HCT116 (cell line): ENCODE results near the gene RNF175. TPM values are rescaled to one million over a fixed set of nuclear protein-coding genes. Genes with fewer than 3 reads are reported as not detected.

Source experiments
- ATAC-seq: fragments of 200-7000 bp; cut with Tn5 transposase; 2 replicates; pipeline ENCODE4 v1.9.1; 2020; ENCODE audit warnings: mild to moderate bottlenecking, moderate library complexity
- BruUV-seq: library from RNA; stranded (reverse); fragments of 400-500 nt; replicated peaks from 2 replicates; lab custom pipeline; 2021; lab: Mats Ljungman, UMichigan
- CTCF ChIA-PET: fragments of 300-600 bp; sonication (Branson Sonifier 250); formaldehyde crosslinking; loops from one replicate; lab custom pipeline; 2021; ENCODE audit warnings: antibody characterized with exemption; lab: Charles Lee
- POLR2A ChIA-PET: fragments of 300-600, 350-600 bp; sonication (Branson Sonifier 250); formaldehyde crosslinking; loops from one replicate; lab custom pipeline; 2021; ENCODE audit warnings: antibody characterized with exemption; lab: Charles Lee
- RAD21 ChIA-PET, 2 experiments: fragments of 300-600 bp; sonication (Branson Sonifier 250); formaldehyde crosslinking; loops; one replicate each; lab custom pipeline; 2023; ENCODE audit warnings: low total read pairs in 2 of 2; ENCODE audit not compliant: uncharacterized antibody in 2 of 2, unreplicated experiment in 2 of 2, low non-redundant PET in 1 of 2; lab: Charles Lee
- DNase-seq: peaks from one replicate; pipeline ENCODE4 v3.0.0-alpha.2; 2010; ENCODE audit warnings: low read depth, low spot score
- H2AFZ ChIP-seq: fragments of 200-600 bp; shearing (Covaris generic), sonication (generic); 2 replicates; pipeline ENCODE4 v1.6.1; 2017; ENCODE audit warnings: low read depth, mixed run types, mixed read lengths, antibody characterized with exemption, low read length; ENCODE audit not compliant: poor library complexity, severe bottlenecking
- H3K27ac ChIP-seq: 2 replicates; pipeline ENCODE4 v1.5.1; 2012; ENCODE audit warnings: low read depth, low read length
- H3K27me3 ChIP-seq: fragments of 200-600 bp; sonication (generic); 2 replicates; pipeline ENCODE4 v1.6.1; 2016; ENCODE audit warnings: mixed run types, low read length, mixed read lengths; ENCODE audit not compliant: insufficient read depth
- H3K36me3 ChIP-seq, 2 experiments: fragments of 200-500 bp in 1 of 2; fragments of 200-600 bp in 1 of 2; sonication (Bioruptor generic) in 1 of 2; sonication (generic) in 1 of 2; 2 replicates each; pipeline versions ENCODE4 v1.5.1 to v1.6.1; 2014 to 2016; ENCODE audit warnings: low read length in 2 of 2, inconsistent platforms in 1 of 2, mixed read lengths in 1 of 2, mixed run types in 1 of 2; ENCODE audit not compliant: insufficient read depth in 2 of 2, control insufficient read depth in 1 of 2
- H3K4me1 ChIP-seq, 2 experiments: fragments of 200-600 bp in 1 of 2; sonication (generic) in 1 of 2; 2 replicates each; pipeline versions ENCODE4 v1.5.1 to v1.6.1; 2012 to 2017; ENCODE audit warnings: low read length in 2 of 2, inconsistent platforms in 1 of 2, mild to moderate bottlenecking in 1 of 2, mixed read lengths in 1 of 2, mixed run types in 1 of 2, moderate library complexity in 1 of 2; ENCODE audit not compliant: insufficient read depth in 2 of 2, control insufficient read depth in 1 of 2
- H3K4me2 ChIP-seq: fragments of 200-600 bp; sonication (generic); 2 replicates; pipeline ENCODE4 v1.6.1; 2017; ENCODE audit warnings: mixed run types, low read length, mixed read lengths
- H3K4me3 ChIP-seq, 2 experiments: fragments of 200-600 bp in 1 of 2; sonication (generic) in 1 of 2; replicated peaks in 1 of 2; 2 replicates each; pipeline ENCODE4 v1.5.1; 2011 to 2016; ENCODE audit warnings: low read length in 2 of 2, control low read depth in 1 of 2, low read depth in 1 of 2, mild to moderate bottlenecking in 1 of 2, mixed read lengths in 1 of 2, mixed run types in 1 of 2
- H3K79me2 ChIP-seq: fragments of 200-600 bp; sonication (generic); 2 replicates; pipeline ENCODE4 v1.6.1; 2017; ENCODE audit warnings: mild to moderate bottlenecking, mixed run types, low read length, moderate library complexity, mixed read lengths; ENCODE audit not compliant: insufficient read depth
- H3K9ac ChIP-seq: fragments of 200-600 bp; sonication (generic); 2 replicates; pipeline ENCODE4 v1.6.1; 2016; ENCODE audit warnings: low read length, mixed read lengths
- H3K9me2 ChIP-seq: fragments of 200-600 bp; sonication (generic), shearing (Covaris generic); 2 replicates; pipeline ENCODE4 v1.6.1; 2017; ENCODE audit warnings: mixed run types, mild to moderate bottlenecking, moderate library complexity; ENCODE audit not compliant: insufficient read depth
- H3K9me3 ChIP-seq, 2 experiments: fragments of 200-500 bp in 1 of 2; fragments of 200-600 bp in 1 of 2; sonication (Bioruptor generic) in 1 of 2; sonication (generic) in 1 of 2; 2 replicates each; pipeline ENCODE4 v1.6.1; 2014 to 2017; ENCODE audit warnings: low read length in 2 of 2, mixed read lengths in 2 of 2, inconsistent platforms in 1 of 2, low read depth in 1 of 2, mild to moderate bottlenecking in 1 of 2, mixed run types in 1 of 2, moderate library complexity in 1 of 2; ENCODE audit not compliant: control insufficient read depth in 1 of 2, insufficient read depth in 1 of 2
- H4K20me1 ChIP-seq: fragments of 200-600 bp; sonication (generic), shearing (Covaris generic); 2 replicates; pipeline ENCODE4 v1.6.1; 2017; ENCODE audit warnings: mixed run types, mild to moderate bottlenecking, moderate library complexity; ENCODE audit not compliant: insufficient read depth
- EGR1 ChIP-seq: IDR thresholded peaks from 2 replicates; pipeline ENCODE4 v1.6.1; 2012; ENCODE audit warnings: low read depth
- EZH2 ChIP-seq: fragments of 200-600 bp; sonication (generic); IDR thresholded peaks from 2 replicates; pipeline ENCODE4 v1.6.1; 2017; ENCODE audit warnings: antibody characterized with exemption, mixed run types
- JUND ChIP-seq: IDR thresholded peaks from 2 replicates; pipeline ENCODE4 v1.6.1; 2012
- POLR2A ChIP-seq: IDR thresholded peaks from 2 replicates; pipeline ENCODE4 v1.7.0; 2011; ENCODE audit warnings: borderline replicate concordance; ENCODE audit not compliant: insufficient read depth, insufficient read length; ENCODE audit errors: extremely low read depth
- RAD21 ChIP-seq: IDR thresholded peaks from 2 replicates; pipeline ENCODE4 v1.6.1; 2012; ENCODE audit warnings: low read depth, mild to moderate bottlenecking
- SP1 ChIP-seq: IDR thresholded peaks from 2 replicates; pipeline ENCODE4 v1.6.1; 2012; ENCODE audit warnings: low read depth
- TCF7L2 ChIP-seq: IDR thresholded peaks from 2 replicates; pipeline ENCODE4 v1.7.0; 2011; ENCODE audit warnings: borderline replicate concordance, inconsistent platforms; ENCODE audit not compliant: insufficient read depth, insufficient read length; ENCODE audit errors: extremely low read depth
- ZFX ChIP-seq: fragments of 450-650 bp; IDR thresholded peaks from 2 replicates; pipeline ENCODE4 v1.6.1; 2017
- intact Hi-C: fragments of 100-400 bp; cut with micrococcal nuclease; formaldehyde crosslinking; loops from 2 replicates; pipeline ENCODE4 v1.10.0; 2022
- total RNA-seq: library from RNA; stranded (reverse); gene quantifications from one replicate; pipeline ENCODE4 v1.2.1, GENCODE V29; 2021; ENCODE audit not compliant: unreplicated experiment
- TF ChIP-seq, protein P1 (sequence below): IDR thresholded peaks from 2 replicates; pipeline ENCODE4 v1.6.1; 2012; ENCODE audit warnings: low read depth
- TF ChIP-seq, protein P2 (sequence below): IDR thresholded peaks from 2 replicates; pipeline ENCODE4 v1.6.1; 2011; ENCODE audit warnings: mild to moderate bottlenecking, low read length, moderate library complexity; ENCODE audit not compliant: insufficient replicate concordance; ENCODE audit errors: extremely low read depth

RNF175 gene
- total RNA-seq, 1 experiment from 2014 or later = not detected

DNA sequence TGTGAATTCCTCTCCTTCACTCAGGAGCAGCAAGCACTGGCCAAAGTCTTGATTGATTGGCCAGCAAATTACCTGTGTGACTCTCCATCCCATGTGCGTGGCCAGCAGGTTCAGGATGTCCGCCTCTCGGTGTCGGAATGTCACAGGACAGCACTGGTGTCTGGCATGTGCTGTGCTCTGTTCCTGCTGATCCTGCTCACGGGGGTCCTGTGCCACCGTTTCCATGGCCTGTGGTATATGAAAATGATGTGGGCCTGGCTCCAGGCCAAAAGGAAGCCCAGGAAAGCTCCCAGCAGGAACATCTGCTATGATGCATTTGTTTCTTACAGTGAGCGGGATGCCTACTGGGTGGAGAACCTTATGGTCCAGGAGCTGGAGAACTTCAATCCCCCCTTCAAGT, 55.3 kb downstream of the RNF175 start:
- Histone ChIP-seq H3K27ac (no peak overlapping the region), H3K4me2 (no peak overlapping the region), H3K27me3 (0 out of 2 replicates have a peak, but pooled peaks cover 4% of the 10 kb centered on the region), H3K9me3 (no peaks in the 10 kb centered on the region), H3K79me2 (no peaks in the 10 kb centered on the region), H3K9me2 (no peaks in the 10 kb centered on the region), H3K9ac (no peak overlapping the region), H3K4me1 (no peaks in the 10 kb centered on the region), H4K20me1 (no peaks in the 10 kb centered on the region), H3K4me3 (no peak overlapping the region), H2AFZ (no peak overlapping the region), H3K36me3 (no peaks in the 10 kb centered on the region)
- BruUV-seq = no TSS peak
- RAD21 ChIA-PET = no interaction called here
- intact Hi-C loops = no loop called here
- DNase-seq (no peak), ATAC-seq (no peak)
- CTCF ChIA-PET = no interaction called here
- no peak for TF ChIP-seq SP1
- TF ChIP-seq ZFX = no peak
- TF ChIP-seq JUND = no peak
- TF ChIP-seq, protein P1, sequence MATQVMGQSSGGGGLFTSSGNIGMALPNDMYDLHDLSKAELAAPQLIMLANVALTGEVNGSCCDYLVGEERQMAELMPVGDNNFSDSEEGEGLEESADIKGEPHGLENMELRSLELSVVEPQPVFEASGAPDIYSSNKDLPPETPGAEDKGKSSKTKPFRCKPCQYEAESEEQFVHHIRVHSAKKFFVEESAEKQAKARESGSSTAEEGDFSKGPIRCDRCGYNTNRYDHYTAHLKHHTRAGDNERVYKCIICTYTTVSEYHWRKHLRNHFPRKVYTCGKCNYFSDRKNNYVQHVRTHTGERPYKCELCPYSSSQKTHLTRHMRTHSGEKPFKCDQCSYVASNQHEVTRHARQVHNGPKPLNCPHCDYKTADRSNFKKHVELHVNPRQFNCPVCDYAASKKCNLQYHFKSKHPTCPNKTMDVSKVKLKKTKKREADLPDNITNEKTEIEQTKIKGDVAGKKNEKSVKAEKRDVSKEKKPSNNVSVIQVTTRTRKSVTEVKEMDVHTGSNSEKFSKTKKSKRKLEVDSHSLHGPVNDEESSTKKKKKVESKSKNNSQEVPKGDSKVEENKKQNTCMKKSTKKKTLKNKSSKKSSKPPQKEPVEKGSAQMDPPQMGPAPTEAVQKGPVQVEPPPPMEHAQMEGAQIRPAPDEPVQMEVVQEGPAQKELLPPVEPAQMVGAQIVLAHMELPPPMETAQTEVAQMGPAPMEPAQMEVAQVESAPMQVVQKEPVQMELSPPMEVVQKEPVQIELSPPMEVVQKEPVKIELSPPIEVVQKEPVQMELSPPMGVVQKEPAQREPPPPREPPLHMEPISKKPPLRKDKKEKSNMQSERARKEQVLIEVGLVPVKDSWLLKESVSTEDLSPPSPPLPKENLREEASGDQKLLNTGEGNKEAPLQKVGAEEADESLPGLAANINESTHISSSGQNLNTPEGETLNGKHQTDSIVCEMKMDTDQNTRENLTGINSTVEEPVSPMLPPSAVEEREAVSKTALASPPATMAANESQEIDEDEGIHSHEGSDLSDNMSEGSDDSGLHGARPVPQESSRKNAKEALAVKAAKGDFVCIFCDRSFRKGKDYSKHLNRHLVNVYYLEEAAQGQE = no peak
- no peak for TF ChIP-seq POLR2A
- TF ChIP-seq, protein P2, sequence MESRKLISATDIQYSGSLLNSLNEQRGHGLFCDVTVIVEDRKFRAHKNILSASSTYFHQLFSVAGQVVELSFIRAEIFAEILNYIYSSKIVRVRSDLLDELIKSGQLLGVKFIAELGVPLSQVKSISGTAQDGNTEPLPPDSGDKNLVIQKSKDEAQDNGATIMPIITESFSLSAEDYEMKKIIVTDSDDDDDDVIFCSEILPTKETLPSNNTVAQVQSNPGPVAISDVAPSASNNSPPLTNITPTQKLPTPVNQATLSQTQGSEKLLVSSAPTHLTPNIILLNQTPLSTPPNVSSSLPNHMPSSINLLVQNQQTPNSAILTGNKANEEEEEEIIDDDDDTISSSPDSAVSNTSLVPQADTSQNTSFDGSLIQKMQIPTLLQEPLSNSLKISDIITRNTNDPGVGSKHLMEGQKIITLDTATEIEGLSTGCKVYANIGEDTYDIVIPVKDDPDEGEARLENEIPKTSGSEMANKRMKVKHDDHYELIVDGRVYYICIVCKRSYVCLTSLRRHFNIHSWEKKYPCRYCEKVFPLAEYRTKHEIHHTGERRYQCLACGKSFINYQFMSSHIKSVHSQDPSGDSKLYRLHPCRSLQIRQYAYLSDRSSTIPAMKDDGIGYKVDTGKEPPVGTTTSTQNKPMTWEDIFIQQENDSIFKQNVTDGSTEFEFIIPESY = no peak
- no peak for TF ChIP-seq EGR1
- no peak for TF ChIP-seq EZH2
- no peak for TF ChIP-seq TCF7L2
- TF ChIP-seq RAD21 = no peak
- POLR2A ChIA-PET = no interaction called here
